ENCODE data around the gene SLAIN2. TPM values are rescaled to one million over a fixed set of nuclear protein-coding genes. Genes with fewer than 3 reads are reported as not detected.
"Not testable (repeated sequence)": the region's sequence is repeated elsewhere in the genome, so short reads cannot be mapped to it uniquely, and the experiment has no call there.

Gene SLAIN2
- total RNA-seq, 1 experiment from 2014 or later: 35.8 TPM

GRCh38 chr4:48311896-48312295 lies 29.4 kb upstream of the SLAIN2 start:
- no peak overlapping the region for H3K27ac Mint-ChIP-seq
- no peaks in the 10 kb centered on the region for H3K9me3 Mint-ChIP-seq
- TF ChIP-seq NFE2L1 (CRISPR knock-in tag; IDR thresholded peaks at IDR 0.05) (no peak), NFATC4 (CRISPR knock-in tag; IDR thresholded peaks at IDR 0.05) (no peak), MXD4 (CRISPR knock-in tag; IDR thresholded peaks at IDR 0.05; ENCODE audit: borderline replicate concordance) (no peak), GRHL2 (CRISPR knock-in tag; IDR thresholded peaks at IDR 0.05; ENCODE audit: insufficient replicate concordance, severe bottlenecking) (no peak), ZSCAN18 (CRISPR knock-in tag; IDR thresholded peaks at IDR 0.05) (no peak), ATF1 (CRISPR knock-in tag; IDR thresholded peaks at IDR 0.05) (no peak), TCF7 (CRISPR knock-in tag; IDR thresholded peaks at IDR 0.05; ENCODE audit: low read depth) (no peak), RORB (CRISPR knock-in tag; IDR thresholded peaks at IDR 0.05) (no peak), GABPB1 (CRISPR knock-in tag; IDR thresholded peaks at IDR 0.05) (no peak), HMGA2 (CRISPR knock-in tag; IDR thresholded peaks at IDR 0.05) (no peak), ESRRA (CRISPR knock-in tag; IDR thresholded peaks at IDR 0.05; ENCODE audit: borderline replicate concordance) (no peak), ETV6 (CRISPR knock-in tag; IDR thresholded peaks at IDR 0.05) (no peak), JAZF1 (CRISPR knock-in tag; IDR thresholded peaks at IDR 0.05) (no peak)
- TF ChIP-seq, protein P1, sequence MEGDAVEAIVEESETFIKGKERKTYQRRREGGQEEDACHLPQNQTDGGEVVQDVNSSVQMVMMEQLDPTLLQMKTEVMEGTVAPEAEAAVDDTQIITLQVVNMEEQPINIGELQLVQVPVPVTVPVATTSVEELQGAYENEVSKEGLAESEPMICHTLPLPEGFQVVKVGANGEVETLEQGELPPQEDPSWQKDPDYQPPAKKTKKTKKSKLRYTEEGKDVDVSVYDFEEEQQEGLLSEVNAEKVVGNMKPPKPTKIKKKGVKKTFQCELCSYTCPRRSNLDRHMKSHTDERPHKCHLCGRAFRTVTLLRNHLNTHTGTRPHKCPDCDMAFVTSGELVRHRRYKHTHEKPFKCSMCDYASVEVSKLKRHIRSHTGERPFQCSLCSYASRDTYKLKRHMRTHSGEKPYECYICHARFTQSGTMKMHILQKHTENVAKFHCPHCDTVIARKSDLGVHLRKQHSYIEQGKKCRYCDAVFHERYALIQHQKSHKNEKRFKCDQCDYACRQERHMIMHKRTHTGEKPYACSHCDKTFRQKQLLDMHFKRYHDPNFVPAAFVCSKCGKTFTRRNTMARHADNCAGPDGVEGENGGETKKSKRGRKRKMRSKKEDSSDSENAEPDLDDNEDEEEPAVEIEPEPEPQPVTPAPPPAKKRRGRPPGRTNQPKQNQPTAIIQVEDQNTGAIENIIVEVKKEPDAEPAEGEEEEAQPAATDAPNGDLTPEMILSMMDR (IDR thresholded peaks at IDR 0.05): no peak
- TF ChIP-seq, protein P2, sequence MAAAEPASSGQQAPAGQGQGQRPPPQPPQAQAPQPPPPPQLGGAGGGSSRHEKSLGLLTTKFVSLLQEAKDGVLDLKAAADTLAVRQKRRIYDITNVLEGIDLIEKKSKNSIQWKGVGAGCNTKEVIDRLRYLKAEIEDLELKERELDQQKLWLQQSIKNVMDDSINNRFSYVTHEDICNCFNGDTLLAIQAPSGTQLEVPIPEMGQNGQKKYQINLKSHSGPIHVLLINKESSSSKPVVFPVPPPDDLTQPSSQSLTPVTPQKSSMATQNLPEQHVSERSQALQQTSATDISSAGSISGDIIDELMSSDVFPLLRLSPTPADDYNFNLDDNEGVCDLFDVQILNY (CRISPR knock-in tag; IDR thresholded peaks at IDR 0.05): no peak
- TF ChIP-seq, protein P3, sequence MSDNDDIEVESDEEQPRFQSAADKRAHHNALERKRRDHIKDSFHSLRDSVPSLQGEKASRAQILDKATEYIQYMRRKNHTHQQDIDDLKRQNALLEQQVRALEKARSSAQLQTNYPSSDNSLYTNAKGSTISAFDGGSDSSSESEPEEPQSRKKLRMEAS (CRISPR knock-in tag; IDR thresholded peaks at IDR 0.05): no peak
- DNase-seq (ENCODE audit: low spot score) (no peak), ATAC-seq (no peak)
- POLR2A ChIA-PET: no interaction called here
- CTCF ChIA-PET: interaction anchor here (1.2 to 1.8 kb wide), 2 partner anchors 21 to 184 kb away, joined by 5 to 6 read pairs; no protein-coding TSS in a partner anchor
- H3K36me3 Mint-ChIP-seq: no peaks in the 10 kb centered on the region
- H3K27me3 Mint-ChIP-seq (ENCODE audit: low read depth): no peaks in the 10 kb centered on the region
- H3K4me3 Mint-ChIP-seq: no peak overlapping the region
- H3K4me1 Mint-ChIP-seq: no peaks in the 10 kb centered on the region; the same call in 1 of the 2 replicates

DNA sequence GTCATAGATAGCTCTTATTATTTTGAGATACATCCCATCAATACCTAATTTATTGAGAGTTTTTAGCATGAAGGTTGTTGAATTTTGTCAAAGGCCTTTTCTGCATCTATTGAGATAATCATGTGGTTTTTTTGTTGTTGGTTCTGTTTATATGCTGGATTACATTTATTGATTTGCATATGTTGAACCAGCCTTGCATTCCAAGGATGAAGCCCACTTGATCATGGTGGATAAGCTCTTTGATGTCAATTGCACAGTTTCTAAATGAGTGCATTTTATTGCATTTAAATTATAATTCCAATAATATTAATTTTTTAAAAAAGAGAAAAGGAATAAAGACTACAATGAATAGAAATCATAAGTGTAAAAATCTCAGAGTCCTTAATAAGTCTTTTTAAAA lies 26.6 kb upstream of the SLAIN2 start:
- H3K4me1 Mint-ChIP-seq; H3K27me3 Mint-ChIP-seq (ENCODE audit: low read depth); CTCF ChIA-PET; H3K27ac Mint-ChIP-seq; H3K36me3 Mint-ChIP-seq; POLR2A ChIA-PET; H3K4me3 Mint-ChIP-seq; ATAC-seq; DNase-seq (ENCODE audit: low spot score); H3K9me3 Mint-ChIP-seq: not testable (repeated sequence)

- H3K27me3 Mint-ChIP-seq (ENCODE audit: low read depth): no peaks in the 10 kb centered on the region
- ChIA-PET CTCF (interaction anchor here (0.7 kb wide), 1 partner anchor 230 kb away, joined by 3 read pairs; no protein-coding TSS in a partner anchor), POLR2A (no interaction called here)
- ATAC-seq: peak; percentile 78
- H3K27ac Mint-ChIP-seq: no peak overlapping the region
- no peak overlapping the region for H3K4me3 Mint-ChIP-seq
- H3K9me3 Mint-ChIP-seq: no peaks in the 10 kb centered on the region
- DNase-seq (ENCODE audit: low spot score): peak; percentile 16
- H3K4me1 Mint-ChIP-seq: no peaks in the 10 kb centered on the region; the same call in 1 of the 2 replicates
- H3K36me3 Mint-ChIP-seq: no peaks in the 10 kb centered on the region
- TF ChIP-seq PRDM15 (CRISPR knock-in tag; IDR thresholded peaks at IDR 0.05) (no peak), NR3C1 (CRISPR knock-in tag; conservative IDR thresholded peaks at IDR 0.05; ENCODE audit: low read depth) (no peak), ZNF317 (CRISPR knock-in tag; IDR thresholded peaks at IDR 0.05; ENCODE audit: borderline replicate concordance, low read depth) (no peak)
- TF ChIP-seq, protein P1 (IDR thresholded peaks at IDR 0.05): peak; percentile 46
These were observed 25.4 kb upstream of the SLAIN2 start for GRCh38 chr4:48315728-48316630.
